Gastroesophageal sphincter (tissue), 3 donors: ENCODE data around the gene CDCP2.

ENCODE experiments used
- CTCF ChIP-seq, 4 experiments: fragments of 200-600 bp in 2 of 4; fragments of 450-650 bp in 2 of 4; sonication (generic) in 1 of 4; IDR thresholded peaks; one replicate each; pipeline ENCODE4 v1.5.1; 2017 to 2019; ENCODE audit warnings: antibody characterized with exemption in 4 of 4, mild to moderate bottlenecking in 2 of 4, moderate library complexity in 2 of 4
- POLR2AphosphoS5 ChIP-seq: sonication (generic); formaldehyde crosslinking; IDR thresholded peaks from one replicate; pipeline ENCODE4 v1.6.1; 2017; ENCODE audit warnings: antibody characterized with exemption

- TF ChIP-seq POLR2AphosphoS5 (no peak), CTCF (IDR thresholded peaks at IDR 0.05) (no peak)
These were observed 45.7 kb downstream of the CDCP2 start for GRCh38 chr1:54107131-54107530.
